ENCODE data around the gene LRRC19.

LRRC19 gene, protein sequence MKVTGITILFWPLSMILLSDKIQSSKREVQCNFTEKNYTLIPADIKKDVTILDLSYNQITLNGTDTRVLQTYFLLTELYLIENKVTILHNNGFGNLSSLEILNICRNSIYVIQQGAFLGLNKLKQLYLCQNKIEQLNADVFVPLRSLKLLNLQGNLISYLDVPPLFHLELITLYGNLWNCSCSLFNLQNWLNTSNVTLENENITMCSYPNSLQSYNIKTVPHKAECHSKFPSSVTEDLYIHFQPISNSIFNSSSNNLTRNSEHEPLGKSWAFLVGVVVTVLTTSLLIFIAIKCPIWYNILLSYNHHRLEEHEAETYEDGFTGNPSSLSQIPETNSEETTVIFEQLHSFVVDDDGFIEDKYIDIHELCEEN

DNA sequence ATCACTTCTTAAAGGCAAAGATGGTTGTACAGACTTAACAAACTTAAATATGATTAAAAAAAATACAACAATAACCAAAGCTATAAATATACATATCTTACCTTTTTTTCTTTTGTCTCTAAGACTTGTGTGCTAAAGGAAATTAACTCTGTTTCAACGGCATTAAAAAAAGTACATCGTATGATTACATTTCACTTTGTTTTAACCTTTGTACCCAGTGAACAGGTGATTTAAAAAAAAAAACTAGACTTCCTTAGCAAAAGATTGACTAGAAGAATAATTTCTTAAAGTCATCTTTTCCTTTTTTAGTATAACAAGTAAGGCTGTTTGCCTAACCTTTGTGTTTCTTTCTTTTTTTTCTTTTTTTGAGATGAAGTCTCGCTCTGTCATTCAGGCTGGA is at the start of gene LRRC19:
Gene LRRC19 (minus strand): TSS at position 182 of the 400 bp plus-strand sequence. CDS start 5,978 bp downstream, outside the sequence.
- Histone ChIP-seq H3K9me3 (no peaks in the 10 kb centered on the region), H4K20me1 (no peaks in the 10 kb centered on the region), H3K9ac (no peak within 1 kb of the TSS), H3K4me3 (no peak within 1 kb of the TSS), H3K36me3 (no peaks in the 10 kb centered on the region), H3K4me2 (no peak within 1 kb of the TSS), H3K27me3 (no peaks in the 10 kb centered on the region), H3K4me1 (no peaks in the 10 kb centered on the region), H3K27ac (no peak within 1 kb of the TSS)
- no peak for TF ChIP-seq Cebpa-rat (IDR thresholded peaks at IDR 0.05)

DNA sequence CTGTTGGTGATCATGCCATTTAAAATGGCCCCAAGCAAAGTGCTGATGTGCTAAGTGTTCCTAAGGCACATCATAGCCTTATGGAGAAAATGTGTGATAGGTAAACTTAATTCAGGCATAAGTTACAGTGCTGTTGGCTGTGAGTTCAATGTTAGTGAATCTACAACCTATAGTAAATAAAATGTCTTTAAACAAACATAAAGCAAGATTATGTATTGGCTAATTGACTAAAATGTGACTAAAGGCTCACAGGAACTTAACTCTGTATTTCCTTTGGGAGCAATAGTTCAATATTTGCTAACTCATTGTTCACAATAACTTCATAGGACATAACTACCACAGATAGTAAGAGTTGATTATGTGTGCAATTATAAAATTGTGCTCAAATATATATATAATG is 49.4 kb upstream of the LRRC19 start:
- no peak overlapping the region for H3K4me2 ChIP-seq
- no peak for TF ChIP-seq Cebpa-rat (IDR thresholded peaks at IDR 0.05)

DNA sequence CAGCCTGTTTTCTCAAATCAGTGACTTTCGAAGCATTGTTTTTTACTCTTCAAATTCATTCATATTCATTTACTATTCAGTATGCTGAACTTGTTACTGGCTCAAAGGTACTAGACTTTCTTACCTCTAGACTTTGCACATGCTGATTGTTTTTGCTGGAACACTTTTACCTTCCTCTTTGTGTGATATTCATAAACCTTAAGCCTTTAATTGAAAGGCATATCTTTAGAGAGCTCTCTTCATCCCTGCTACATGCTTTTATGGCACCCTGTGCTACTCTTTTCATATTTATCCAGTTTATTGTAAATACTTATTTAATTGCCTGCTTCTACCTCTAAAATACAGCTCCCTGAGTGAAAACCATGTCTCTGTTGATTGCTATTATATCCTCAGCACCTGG is 48.7 kb upstream of the LRRC19 start:
- Histone ChIP-seq H3K9ac (no peak overlapping the region), H3K4me3 (no peak overlapping the region), H3K27ac (no peak overlapping the region), H3K4me1 (no peaks in the 10 kb centered on the region), H3K9me3 (no peaks in the 10 kb centered on the region), H4K20me1 (no peaks in the 10 kb centered on the region), H3K4me2 (no peak overlapping the region), H3K27me3 (no peaks in the 10 kb centered on the region), H3K36me3 (no peaks in the 10 kb centered on the region)
- TF ChIP-seq Cebpa-rat (IDR thresholded peaks at IDR 0.05) = no peak

More for the DNA sequence above, 49.4 kb upstream of the LRRC19 start:
- Histone ChIP-seq H3K27me3 (no peaks in the 10 kb centered on the region), H3K9me3 (no peaks in the 10 kb centered on the region), H3K27ac (no peak overlapping the region), H4K20me1 (no peaks in the 10 kb centered on the region), H3K9ac (no peak overlapping the region), H3K4me1 (no peaks in the 10 kb centered on the region), H3K4me3 (no peak overlapping the region), H3K36me3 (no peaks in the 10 kb centered on the region)

DNA sequence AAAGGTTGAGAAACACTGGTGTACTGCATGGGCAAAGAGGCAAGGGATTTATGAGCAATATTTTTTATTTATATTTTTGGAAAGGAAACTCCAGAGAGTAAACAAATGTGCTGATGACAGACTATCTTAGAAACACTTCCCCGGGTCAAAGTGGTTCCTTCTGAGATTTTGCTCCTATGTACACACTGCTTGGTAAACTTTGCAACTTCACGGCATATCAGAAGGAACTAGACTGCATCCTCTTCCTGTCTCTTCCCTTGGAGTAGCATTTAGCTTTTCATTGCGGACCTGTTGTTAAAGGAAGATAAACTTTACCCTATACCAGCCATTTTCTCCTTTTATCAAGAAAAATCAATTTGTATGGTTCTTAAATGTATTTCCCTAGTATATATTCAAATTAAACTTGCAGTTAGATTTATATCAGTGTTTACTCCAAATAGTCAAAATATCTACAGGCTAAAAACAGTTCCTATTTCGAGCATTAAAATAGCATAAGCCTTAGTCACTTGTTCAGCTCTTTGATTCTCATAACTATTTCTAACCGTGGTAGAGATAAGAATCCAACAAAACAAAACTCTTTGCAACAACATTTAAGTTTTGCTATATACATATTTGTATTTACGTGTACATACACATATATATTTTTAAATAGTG is 48.0 kb upstream of the LRRC19 start:
- no peaks in the 10 kb centered on the region for H3K4me1 ChIP-seq
- H3K4me2 ChIP-seq = no peak overlapping the region
- no peaks in the 10 kb centered on the region for H3K9me3 ChIP-seq
- no peaks in the 10 kb centered on the region for H3K27me3 ChIP-seq
- no peak overlapping the region for H3K9ac ChIP-seq
- no peaks in the 10 kb centered on the region for H3K36me3 ChIP-seq
- H3K4me3 ChIP-seq = no peak overlapping the region
- no peak for TF ChIP-seq Cebpa-rat (IDR thresholded peaks at IDR 0.05)
- no peak overlapping the region for H3K27ac ChIP-seq
- no peaks in the 10 kb centered on the region for H4K20me1 ChIP-seq

DNA sequence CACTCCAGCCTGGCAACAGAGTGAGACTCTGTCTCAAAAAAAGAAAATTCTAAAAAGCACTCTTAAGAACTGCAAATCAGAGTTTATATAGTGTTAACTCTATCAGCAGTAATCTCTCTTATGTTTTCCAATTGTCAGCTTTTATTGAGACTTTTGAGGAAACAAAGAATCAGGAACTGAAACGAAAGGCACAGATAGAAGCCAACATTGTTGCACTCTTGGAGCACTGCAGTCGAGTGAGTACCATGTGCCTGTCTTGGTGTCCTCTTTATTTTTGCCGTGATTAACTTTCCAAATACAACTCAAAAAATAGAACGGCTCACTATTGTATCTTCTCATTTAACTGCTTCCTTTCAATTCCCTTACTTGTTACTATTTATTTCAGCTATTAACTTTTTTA is 41.7 kb upstream of the LRRC19 start:
- H3K9me3 ChIP-seq = no peaks in the 10 kb centered on the region
- H3K9ac ChIP-seq = no peak overlapping the region
- H3K36me3 ChIP-seq = no peaks in the 10 kb centered on the region
- no peak overlapping the region for H3K4me2 ChIP-seq
- H3K4me1 ChIP-seq = no peaks in the 10 kb centered on the region
- no peak overlapping the region for H3K4me3 ChIP-seq
- no peak for TF ChIP-seq Cebpa-rat (IDR thresholded peaks at IDR 0.05)
- no peak overlapping the region for H3K27ac ChIP-seq
- H3K27me3 ChIP-seq = no peaks in the 10 kb centered on the region
- no peaks in the 10 kb centered on the region for H4K20me1 ChIP-seq

DNA sequence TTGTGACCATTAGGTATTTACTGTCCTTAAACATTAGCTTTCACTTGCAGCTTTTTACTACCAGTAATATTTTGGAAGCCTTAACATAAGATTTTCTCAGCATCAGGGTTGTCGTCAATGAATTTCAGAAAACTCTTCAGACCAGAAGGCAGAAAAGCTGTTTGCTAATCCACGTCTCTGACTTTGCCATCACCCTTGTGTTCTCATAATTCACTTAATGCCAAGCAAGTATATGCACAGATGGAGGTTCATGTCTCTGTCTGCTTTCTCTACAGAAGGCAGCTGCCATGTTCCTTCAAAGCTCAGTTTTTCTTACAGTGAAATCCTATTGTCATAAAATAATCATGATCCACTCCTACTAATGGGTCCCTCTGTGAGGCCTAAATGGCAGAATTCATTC is 37.7 kb upstream of the LRRC19 start:
- Histone ChIP-seq H3K36me3 (no peaks in the 10 kb centered on the region), H3K4me1 (no peaks in the 10 kb centered on the region), H3K9ac (no peak overlapping the region), H4K20me1 (no peaks in the 10 kb centered on the region), H3K4me2 (no peak overlapping the region), H3K27me3 (no peaks in the 10 kb centered on the region), H3K27ac (no peak overlapping the region), H3K4me3 (no peak overlapping the region), H3K9me3 (no peaks in the 10 kb centered on the region)
- TF ChIP-seq Cebpa-rat (IDR thresholded peaks at IDR 0.05) = no peak

DNA sequence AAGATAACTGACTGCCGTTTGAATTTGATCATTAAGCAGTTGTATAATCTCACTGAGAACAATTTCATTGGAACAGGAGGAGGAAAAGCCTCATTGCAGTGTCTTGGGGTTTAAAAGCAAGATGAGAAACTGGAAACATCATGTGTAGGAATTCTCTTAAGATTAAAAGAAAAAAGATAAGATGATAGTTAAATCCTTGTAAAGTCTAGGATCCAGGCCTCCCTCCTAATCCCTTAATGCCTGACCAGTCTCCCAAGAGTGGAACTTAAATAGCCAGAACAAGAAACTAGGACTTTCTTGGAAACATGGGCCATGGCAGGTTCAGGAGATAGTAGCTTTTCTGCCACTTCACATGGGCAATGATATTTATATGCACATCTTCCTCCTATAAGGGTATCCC is 37.0 kb upstream of the LRRC19 start:
- Histone ChIP-seq H3K4me3 (no peak overlapping the region), H3K4me2 (no peak overlapping the region), H3K9me3 (no peaks in the 10 kb centered on the region), H4K20me1 (no peaks in the 10 kb centered on the region), H3K27ac (no peak overlapping the region), H3K27me3 (no peaks in the 10 kb centered on the region), H3K4me1 (no peaks in the 10 kb centered on the region), H3K9ac (no peak overlapping the region), H3K36me3 (no peaks in the 10 kb centered on the region)
- no peak for TF ChIP-seq Cebpa-rat (IDR thresholded peaks at IDR 0.05)

DNA sequence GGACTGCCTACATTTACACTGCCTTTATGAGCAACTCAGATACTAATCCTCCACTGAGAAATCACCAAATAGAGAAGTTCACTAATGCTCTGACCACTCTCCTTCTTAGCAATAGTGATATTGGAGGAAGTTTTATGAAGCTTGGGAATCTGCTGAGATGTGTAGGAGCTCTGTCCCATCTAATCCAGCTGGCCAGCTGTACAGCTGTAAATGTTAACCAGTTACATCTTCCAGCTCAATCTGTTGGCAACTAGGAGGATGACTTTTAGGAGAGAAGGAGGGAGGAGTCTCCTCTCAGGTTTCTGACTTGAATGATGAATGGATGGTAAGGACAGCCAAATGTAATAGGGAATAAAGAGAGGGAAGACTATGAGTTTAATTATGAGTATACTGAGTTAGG is 36.3 kb upstream of the LRRC19 start:
- H3K27ac ChIP-seq = no peak overlapping the region
- no peaks in the 10 kb centered on the region for H3K9me3 ChIP-seq
- H3K9ac ChIP-seq = no peak overlapping the region
- no peak for TF ChIP-seq Cebpa-rat (IDR thresholded peaks at IDR 0.05)
- no peaks in the 10 kb centered on the region for H4K20me1 ChIP-seq
- H3K36me3 ChIP-seq = no peaks in the 10 kb centered on the region
- no peak overlapping the region for H3K4me3 ChIP-seq
- H3K4me2 ChIP-seq = no peak overlapping the region
- H3K4me1 ChIP-seq = no peaks in the 10 kb centered on the region
- no peaks in the 10 kb centered on the region for H3K27me3 ChIP-seq

DNA sequence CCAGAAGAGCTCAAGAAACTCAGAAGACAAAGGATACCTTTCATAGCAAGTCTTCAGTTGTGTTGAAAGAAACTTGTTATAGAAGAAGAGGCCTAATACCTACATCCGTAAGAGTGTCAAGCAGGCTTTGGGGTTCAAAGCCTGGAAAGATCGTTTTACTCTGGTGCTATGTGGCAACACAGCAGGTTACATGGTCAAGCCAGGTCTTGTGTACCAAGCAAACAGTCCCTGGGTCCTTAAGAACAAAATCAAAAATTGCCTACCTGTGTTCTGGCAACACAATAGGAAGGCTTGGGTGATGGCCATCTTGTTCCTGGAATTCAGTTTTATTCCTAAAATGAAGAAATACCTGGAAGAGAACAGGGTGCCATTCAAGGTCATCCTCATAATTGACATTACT is 32.0 kb upstream of the LRRC19 start:
- Histone ChIP-seq H3K9me3 (no peaks in the 10 kb centered on the region), H3K4me2 (no peak overlapping the region), H3K9ac (no peak overlapping the region), H3K27me3 (no peaks in the 10 kb centered on the region), H3K27ac (no peak overlapping the region), H3K4me3 (no peak overlapping the region), H3K4me1 (no peaks in the 10 kb centered on the region), H3K36me3 (no peaks in the 10 kb centered on the region), H4K20me1 (no peaks in the 10 kb centered on the region)
- no peak for TF ChIP-seq Cebpa-rat (IDR thresholded peaks at IDR 0.05)

DNA sequence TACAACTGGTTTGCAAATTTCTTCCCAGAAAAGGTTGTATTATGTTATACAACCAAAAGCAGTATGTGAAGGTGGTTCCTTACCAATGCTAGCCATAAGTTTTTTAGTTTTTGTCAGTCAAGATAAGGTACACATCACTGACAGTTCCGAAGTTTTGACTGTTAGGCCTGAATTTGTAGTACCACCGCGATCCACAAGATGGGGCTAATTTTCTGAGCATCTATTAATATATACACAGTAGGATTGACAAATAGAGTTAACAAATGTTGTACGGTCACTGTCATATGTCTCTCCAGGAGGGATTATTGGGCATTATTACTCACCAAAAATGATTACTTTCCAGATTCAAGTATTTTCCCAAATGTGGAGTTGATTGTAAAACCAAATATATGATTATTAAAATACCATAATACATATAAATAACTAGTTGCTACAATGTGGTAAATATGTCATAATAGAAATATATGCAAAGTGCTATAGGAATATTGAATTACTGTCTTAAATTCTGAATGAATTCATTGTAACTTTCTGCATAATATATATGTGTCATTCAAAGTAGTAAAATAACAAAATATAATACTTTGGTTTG is 28.4 kb upstream of the LRRC19 start:
- H4K20me1 ChIP-seq = no peaks in the 10 kb centered on the region
- TF ChIP-seq Cebpa-rat (IDR thresholded peaks at IDR 0.05) = no peak
- no peaks in the 10 kb centered on the region for H3K27me3 ChIP-seq
- H3K27ac ChIP-seq = no peak overlapping the region
- no peak overlapping the region for H3K9ac ChIP-seq
- no peaks in the 10 kb centered on the region for H3K9me3 ChIP-seq
- H3K4me1 ChIP-seq = no peaks in the 10 kb centered on the region
- H3K4me2 ChIP-seq = no peak overlapping the region
- no peaks in the 10 kb centered on the region for H3K36me3 ChIP-seq
- H3K4me3 ChIP-seq = no peak overlapping the region

Measured in BLaER1 (cell line).